Gastroesophageal sphincter (tissue), 4 donors: ENCODE measurements around the gene NEUROD2. TPM values are rescaled to one million over a fixed set of nuclear protein-coding genes. Genes with fewer than 3 reads are reported as not detected.

Experiments
- ATAC-seq: fragments of 150-250 bp; one replicate; pipeline ENCODE4 v1.9.1; 2016; ENCODE audit warnings: mild to moderate bottlenecking, moderate library complexity
- H3K27ac ChIP-seq, 4 donors: fragments of 200-600 bp; sonication (generic) in 3 of 4; 1 replicate in 3 of 4; 2 replicates in 1 of 4; pipeline ENCODE4 v1.5.1; 2016 to 2019
- H3K27me3 ChIP-seq: fragments of 200-600 bp; sonication (generic); one replicate; pipeline ENCODE4 v1.5.1; 2019
- H3K36me3 ChIP-seq, 2 donors: fragments of 200-600 bp; sonication (generic); one replicate each; pipeline ENCODE4 v1.5.1; 2019; ENCODE audit warnings: control low read depth in 1 of 2
- H3K4me1 ChIP-seq, 3 donors: fragments of 200-600 bp; sonication (generic); 1 replicate in 2 of 3; 2 replicates in 1 of 3; pipeline ENCODE4 v1.5.1; 2016 to 2019; ENCODE audit warnings: control low read depth in 2 of 3
- H3K4me3 ChIP-seq, 2 donors: fragments of 200-600 bp; sonication (generic); one replicate each; pipeline ENCODE4 v1.5.1; 2019; ENCODE audit warnings: mild to moderate bottlenecking in 1 of 2, moderate library complexity in 1 of 2
- H3K9me3 ChIP-seq, 3 donors: fragments of 200-600 bp; sonication (generic); one replicate each; pipeline ENCODE4 v1.5.1; 2017 to 2019; ENCODE audit warnings: control low read depth in 2 of 3
- CTCF ChIP-seq, 4 experiments: fragments of 200-600 bp in 2 of 4; fragments of 450-650 bp in 2 of 4; sonication (generic) in 1 of 4; IDR thresholded peaks; one replicate each; pipeline ENCODE4 v1.5.1; 2017 to 2019; ENCODE audit warnings: antibody characterized with exemption in 4 of 4, mild to moderate bottlenecking in 2 of 4, moderate library complexity in 2 of 4
- EP300 ChIP-seq: sonication (generic); formaldehyde crosslinking; IDR thresholded peaks from one replicate; pipeline ENCODE4 v1.6.1; 2017; ENCODE audit warnings: antibody characterized with exemption, mild to moderate bottlenecking
- POLR2A ChIP-seq, 2 donors: fragments of 450-650 bp; IDR thresholded peaks; one replicate each; pipeline ENCODE4 v1.6.1; 2017; ENCODE audit warnings: antibody characterized with exemption in 2 of 2, mild to moderate bottlenecking in 2 of 2, moderate library complexity in 1 of 2
- POLR2AphosphoS5 ChIP-seq: sonication (generic); formaldehyde crosslinking; IDR thresholded peaks from one replicate; pipeline ENCODE4 v1.6.1; 2017; ENCODE audit warnings: antibody characterized with exemption
- WGBS, 2 donors: methylation state at CpG; one replicate each; pipeline ENCODE4 v1.1.5; 2018; ENCODE audit warnings: low coverage in 1 of 2; 5-methylcytosine and 5-hydroxymethylcytosine counted together
- total RNA-seq, 4 donors: library from RNA; depleted of rRNA; stranded (reverse); fragments of >200 nt; gene quantifications; one replicate each; pipeline ENCODE4 v1.1.0, GENCODE V29; 2016

Gene NEUROD2
- total RNA-seq, 4 donors from 2014 or later = not detected

DNA sequence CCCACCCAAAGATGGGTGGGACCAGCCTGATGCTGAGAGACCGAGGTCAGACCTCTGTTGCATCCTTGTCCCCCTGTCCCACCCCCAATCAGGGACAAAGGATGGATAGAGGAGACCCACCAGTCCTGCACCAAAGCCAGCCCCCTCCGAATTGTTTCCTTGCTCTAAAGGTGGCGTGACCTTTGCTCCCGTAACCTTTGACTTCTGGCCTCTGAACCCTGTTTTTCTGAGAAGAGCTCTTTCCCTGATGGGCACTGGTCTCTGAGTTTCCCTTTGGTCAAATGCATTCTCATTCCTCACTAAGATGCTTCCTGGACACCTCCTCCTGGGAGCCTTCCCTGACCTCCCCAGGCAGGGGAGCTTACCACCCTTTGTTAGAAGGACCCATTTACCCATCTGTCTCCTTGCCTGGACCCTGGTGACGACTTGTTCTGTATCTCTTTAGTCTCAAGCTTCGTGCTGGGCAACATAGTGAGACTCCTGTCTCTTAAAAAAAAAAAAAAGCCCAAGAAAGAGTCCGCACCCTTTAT lies 5.3 kb upstream of the NEUROD2 start:
- ATAC-seq = no peak
- H3K4me1 ChIP-seq = peaks cover 0 to 15% (median 4%) of the 10 kb centered on the region in 3 donors
- no peaks in the 10 kb centered on the region for H3K9me3 ChIP-seq
- H3K36me3 ChIP-seq = no peaks in the 10 kb centered on the region
- no peak overlapping the region for H3K4me3 ChIP-seq
- 70 to 83% methylated on average over 2 to 5 of the region's 7 CpGs for WGBS, 2 donors
- no peak overlapping the region for H3K27ac ChIP-seq
- peaks cover 84% of the 10 kb centered on the region for H3K27me3 ChIP-seq
- TF ChIP-seq POLR2AphosphoS5 (no peak), EP300 (no peak), CTCF (IDR thresholded peaks at IDR 0.05) (no peak), POLR2A (IDR thresholded peaks at IDR 0.05) (no peak)

DNA sequence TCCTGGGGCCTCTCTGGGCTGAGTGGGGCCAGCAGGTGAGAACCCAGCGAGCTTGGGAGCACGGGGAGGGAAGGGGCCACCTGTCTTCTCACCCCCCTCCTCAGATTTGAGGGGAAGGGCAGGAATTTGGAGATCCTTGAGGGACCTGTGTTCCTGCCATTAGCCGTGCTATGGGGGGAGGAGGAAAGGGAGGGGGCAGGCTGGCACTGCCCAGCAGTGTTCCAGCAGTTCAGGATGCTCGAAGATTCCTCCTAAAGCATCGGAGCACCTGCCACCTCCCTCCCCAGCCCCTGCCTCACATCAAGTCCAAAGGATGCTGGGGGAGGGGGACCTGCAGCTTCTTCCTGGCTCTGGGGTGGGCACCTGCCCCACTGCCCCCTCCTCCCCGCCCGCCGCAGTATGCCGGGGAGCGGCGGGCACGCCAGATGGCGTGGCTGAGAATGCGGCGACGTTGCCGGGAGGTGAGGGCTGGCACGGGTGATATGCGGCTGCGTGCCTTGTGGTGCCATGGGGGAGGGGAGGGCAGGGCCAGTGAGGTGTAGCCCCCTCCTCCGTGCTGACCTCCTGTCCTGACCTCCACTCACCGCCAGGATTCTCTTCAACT lies 4.7 kb upstream of the NEUROD2 start:
- Histone ChIP-seq H3K36me3 (no peaks in the 10 kb centered on the region), H3K4me1 (peaks cover 0 to 15% (median 2%) of the 10 kb centered on the region in 3 donors), H3K4me3 (no peak overlapping the region), H3K27ac (no peak overlapping the region), H3K27me3 (peaks cover 88% of the 10 kb centered on the region), H3K9me3 (no peaks in the 10 kb centered on the region)
- 59 to 70% methylated on average over 2 to 9 of the region's 22 CpGs for WGBS, 2 donors
- no peak for ATAC-seq
- TF ChIP-seq EP300 (no peak), POLR2AphosphoS5 (no peak), POLR2A (IDR thresholded peaks at IDR 0.05) (no peak)

- WGBS, 2 donors = 83 to 85% methylated on average over 8 to 9 of the region's 9 CpGs
- H3K4me3 ChIP-seq = no peak overlapping the region
- H3K4me1 ChIP-seq = peaks cover 0 to 18% (median 8%) of the 10 kb centered on the region in 3 donors
Measured at GRCh38 chr17:39611401-39612112, 3.8 kb upstream of the NEUROD2 start.

GRCh38 chr17:39609416-39610025 lies 1.8 kb upstream of the NEUROD2 start:
- TF ChIP-seq CTCF (IDR thresholded peaks at IDR 0.05) = no peak
- TF ChIP-seq POLR2A (IDR thresholded peaks at IDR 0.05) = no peak
- no peak for TF ChIP-seq EP300
- TF ChIP-seq POLR2AphosphoS5 = no peak
- no peak overlapping the region for H3K4me3 ChIP-seq
- no peaks in the 10 kb centered on the region for H3K36me3 ChIP-seq
- no peaks in the 10 kb centered on the region for H3K9me3 ChIP-seq
- WGBS, 2 donors = 80% methylated on average over 3 of the region's 4 CpGs; no CpG with 5 or more reads in 1 of the 2 donors
- H3K4me1 ChIP-seq = peaks cover 0 to 37% (median 22%) of the 10 kb centered on the region in 3 donors
- H3K27ac ChIP-seq = no peak overlapping the region
- no peak for ATAC-seq
- peaks cover 92% of the 10 kb centered on the region for H3K27me3 ChIP-seq

More at GRCh38 chr17:39611401-39612112, 3.8 kb upstream of the NEUROD2 start:
- Histone ChIP-seq H3K27me3 (peaks cover 88% of the 10 kb centered on the region), H3K27ac (no peak overlapping the region), H3K36me3 (no peaks in the 10 kb centered on the region), H3K9me3 (no peaks in the 10 kb centered on the region)
- no peak for ATAC-seq
- no peak for TF ChIP-seq POLR2A (IDR thresholded peaks at IDR 0.05)
- no peak for TF ChIP-seq CTCF (IDR thresholded peaks at IDR 0.05)
- TF ChIP-seq POLR2AphosphoS5 = no peak
- TF ChIP-seq EP300 = no peak
